Renal pelvis (tissue), 4 donors: ENCODE measurements around the gene DUOXA1. TPM values are rescaled to one million over a fixed set of nuclear protein-coding genes. Genes with fewer than 3 reads are reported as not detected.

Experiments
- DNase-seq: peaks from one replicate; pipeline ENCODE4 v3.0.0-alpha.2; 2013
- polyA plus RNA-seq, 3 donors: library from polyadenylated mRNA; unstranded; fragments of 120-200 nt; gene quantifications; one replicate each; pipeline ENCODE4 v1.2.1, GENCODE V29; 2013; ENCODE audit not compliant: insufficient read length in 3 of 3

DUOXA1 gene
- polyA plus RNA-seq, 3 donors = 0.21 to 0.33 (median 0.25) TPM

DNA sequence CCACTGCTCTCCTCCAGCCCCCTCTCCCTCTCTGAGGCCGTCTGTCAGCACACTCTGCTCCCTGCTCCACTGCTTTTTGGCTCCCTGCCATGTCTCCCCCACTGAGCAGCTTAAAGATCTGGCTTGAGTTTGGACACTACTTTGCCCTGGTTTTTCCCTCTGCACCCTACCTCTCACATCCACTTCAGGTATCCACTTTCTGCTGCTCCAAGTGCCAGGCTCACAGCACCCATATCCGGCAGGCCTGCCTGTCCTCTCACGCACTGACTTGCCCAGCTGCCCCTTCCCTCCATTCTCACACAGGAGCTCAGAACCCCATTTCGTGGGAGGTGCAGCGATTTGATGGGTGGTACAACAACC lies 3.9 kb upstream of the DUOXA1 start:
- no peak for DNase-seq

DNA sequence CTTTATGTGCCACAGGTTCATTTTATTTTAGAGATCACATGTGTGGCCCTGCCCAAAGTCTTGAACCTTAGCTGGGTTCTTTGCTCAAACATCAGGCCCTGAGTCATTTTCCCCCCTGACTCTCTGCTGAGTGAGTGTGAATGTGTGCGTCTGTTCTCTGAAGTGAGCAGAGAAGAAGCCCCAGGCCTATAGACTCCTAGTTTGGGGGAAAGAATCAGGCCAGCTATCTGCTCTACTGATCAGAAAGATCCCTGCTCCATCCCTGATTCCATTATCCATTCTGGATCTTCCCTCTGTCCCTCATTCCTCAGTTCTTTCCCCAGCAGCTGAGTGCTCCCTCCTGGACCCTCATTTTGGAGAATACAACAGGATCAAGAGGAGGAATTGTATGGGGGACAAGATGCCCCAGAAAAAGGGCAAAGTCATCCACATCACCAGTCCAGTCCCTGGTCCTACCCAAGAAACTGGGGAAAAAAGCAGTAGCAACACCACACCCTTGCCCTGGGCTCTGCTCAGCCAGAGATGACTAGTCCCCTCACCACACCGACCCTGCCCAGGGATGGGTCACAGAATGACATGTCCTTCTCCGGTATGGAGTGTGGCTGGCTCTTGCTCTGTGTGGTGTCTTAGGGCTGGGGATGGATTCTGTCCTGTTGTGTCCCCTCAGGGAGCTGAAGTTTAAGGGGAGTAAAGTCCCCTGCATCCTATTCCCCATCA lies 3.3 kb upstream of the DUOXA1 start:
- DNase-seq = no peak

DNA sequence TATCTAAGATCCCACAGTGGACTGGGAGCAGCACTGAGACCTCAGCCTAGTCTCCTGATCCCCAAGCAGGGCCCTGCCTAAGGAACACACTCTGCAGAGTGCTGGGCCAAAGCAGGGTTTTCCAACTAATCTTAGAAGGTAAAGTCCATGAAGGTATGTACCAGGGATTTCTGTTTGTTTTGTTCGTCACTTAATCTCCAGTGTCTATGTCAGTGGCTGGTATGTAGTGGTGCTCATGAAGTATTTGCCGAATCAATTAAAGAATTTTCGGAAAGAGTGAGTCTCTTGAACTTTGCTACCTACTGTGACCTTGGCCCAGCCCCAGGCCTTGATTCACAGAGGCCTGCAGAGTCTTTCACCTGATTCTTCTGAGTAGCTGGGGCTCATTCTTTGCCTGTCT lies 1.8 kb upstream of the DUOXA1 start:
- no peak for DNase-seq

DNA sequence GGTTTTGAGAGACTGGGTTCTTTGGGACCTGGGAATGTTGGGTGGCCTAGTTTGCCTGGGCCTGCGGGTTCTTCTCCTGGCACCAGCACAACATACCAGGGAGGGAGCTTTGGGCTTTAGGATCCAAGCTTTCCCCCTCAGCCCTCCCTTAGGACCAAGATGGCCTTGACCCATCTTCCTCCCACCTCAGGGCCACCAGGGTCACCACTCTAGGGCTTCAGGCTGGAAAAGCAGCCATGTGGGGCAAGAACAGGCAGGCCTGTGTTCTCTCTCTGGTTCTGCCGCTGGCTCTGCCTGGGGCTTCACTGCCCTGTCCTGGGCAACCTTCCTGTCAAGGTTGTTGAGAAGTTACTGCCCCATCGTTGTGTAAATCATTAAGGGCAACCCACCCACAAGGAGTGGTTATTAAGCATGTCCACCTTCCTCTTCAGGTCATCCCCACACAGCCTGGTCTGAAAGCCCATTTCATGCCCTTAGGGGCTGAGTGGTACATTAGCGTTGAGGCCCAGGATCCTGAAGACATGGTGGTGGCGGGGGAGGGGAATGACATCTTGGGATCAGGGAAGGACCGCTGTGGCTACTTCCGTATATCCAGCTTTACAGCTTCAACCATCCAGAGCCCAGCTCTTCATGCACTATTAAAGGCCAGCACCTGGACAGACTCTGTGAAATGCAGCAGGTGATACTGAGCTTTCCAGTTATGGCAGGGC lies 767 bp upstream of the DUOXA1 start:
- DNase-seq = no peak

DNA sequence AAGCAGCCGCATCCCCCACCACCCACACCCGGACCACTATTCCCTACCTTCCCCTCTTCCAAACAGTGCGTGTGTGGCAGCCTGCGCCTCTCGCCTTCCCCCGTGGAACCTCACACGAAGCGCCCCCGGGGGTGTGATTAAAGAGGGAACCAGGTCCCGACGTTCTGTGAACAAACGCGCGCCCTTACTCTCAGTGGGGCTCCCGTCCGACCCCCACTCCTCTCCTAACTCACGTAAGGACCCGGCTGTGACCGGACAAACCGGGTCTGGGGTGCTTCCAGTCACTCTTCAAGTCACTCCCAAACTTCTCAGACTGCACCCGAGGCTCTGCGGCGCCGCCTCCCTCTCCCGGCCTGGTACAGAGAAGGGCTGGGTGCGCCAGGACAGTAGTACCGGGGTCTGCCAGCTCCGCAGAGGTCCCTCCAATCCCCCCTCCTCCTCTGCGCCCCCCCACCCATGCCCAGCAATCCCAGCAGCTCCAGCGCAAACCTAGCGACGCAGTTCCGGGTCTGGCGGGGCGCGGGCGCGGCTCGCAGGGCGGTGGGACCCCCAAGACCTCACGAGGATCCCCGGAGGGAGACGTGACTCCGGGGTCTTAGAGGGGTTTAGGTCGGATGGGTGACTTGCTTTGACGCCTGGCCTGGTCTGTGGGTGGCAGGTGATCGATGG lies 574 bp downstream of the DUOXA1 start:
- DNase-seq = no peak

DNA sequence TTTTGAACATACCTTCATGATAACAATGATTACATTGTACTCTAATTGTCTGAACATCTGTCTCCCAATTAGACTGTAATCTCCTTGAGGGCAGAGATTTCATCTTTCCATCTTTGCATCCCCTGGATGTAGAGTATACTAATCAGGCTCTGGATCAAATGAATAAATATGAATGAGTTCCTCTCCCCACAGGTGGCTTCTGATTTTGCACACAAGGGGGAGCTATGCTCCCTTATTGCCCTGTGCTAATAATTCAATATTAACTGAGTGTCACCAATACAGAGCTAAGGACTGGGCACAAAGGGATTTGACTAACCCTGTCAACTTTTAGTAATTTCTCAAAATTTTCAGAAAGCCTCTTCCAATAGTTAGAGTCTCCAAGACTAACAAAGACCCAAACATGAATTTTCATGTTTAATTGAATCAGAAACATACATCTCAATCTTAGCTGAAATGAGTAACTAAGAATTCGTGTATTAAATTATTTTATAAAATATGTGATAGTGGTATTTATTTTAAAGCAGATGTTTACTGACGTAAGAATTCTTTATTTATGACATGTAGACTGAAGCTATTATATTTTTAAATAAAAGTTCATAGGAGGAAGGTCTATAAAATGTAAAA lies 3.0 kb downstream of the DUOXA1 start:
- no peak for DNase-seq

DNA sequence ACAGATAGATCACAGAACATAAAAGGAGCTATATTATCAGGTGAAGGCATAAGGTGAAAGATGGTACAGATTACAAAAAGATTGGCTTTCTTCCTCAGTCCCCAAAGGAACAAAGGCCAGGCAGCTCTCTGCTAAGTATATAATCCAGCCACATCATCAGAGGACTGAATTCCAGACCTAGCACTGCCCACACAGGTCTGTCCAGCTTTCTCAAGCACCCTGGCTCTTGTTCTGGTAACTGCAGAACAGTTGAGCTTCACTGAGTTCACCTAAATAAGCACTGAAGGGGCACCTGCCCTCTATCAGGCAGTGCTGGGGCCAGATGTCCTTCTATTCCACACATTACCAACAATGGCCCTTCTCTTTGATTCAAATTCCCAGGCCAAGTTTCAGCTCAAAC lies 6.3 kb downstream of the DUOXA1 start:
- DNase-seq = no peak

DNA sequence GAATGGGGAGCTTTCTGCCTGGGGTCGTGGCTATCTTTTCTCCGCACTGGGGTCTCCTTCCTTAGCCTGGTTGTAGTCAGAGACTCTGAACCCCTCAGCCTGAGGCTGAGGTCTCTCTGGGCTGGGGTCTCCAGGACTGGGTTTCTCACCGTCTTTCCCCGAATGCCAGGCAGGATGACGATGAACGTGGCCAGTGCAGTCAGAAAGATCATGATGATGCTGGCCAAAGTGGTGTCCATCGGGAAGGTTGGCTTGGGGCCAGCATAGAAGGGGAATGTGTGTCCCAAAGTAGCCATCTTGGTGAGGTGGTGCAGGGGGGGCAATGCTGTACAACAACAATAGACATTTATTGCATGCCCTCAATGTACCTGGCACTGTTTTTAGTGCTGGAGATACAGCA lies 7.0 kb downstream of the DUOXA1 start:
- DNase-seq = no peak

DNA sequence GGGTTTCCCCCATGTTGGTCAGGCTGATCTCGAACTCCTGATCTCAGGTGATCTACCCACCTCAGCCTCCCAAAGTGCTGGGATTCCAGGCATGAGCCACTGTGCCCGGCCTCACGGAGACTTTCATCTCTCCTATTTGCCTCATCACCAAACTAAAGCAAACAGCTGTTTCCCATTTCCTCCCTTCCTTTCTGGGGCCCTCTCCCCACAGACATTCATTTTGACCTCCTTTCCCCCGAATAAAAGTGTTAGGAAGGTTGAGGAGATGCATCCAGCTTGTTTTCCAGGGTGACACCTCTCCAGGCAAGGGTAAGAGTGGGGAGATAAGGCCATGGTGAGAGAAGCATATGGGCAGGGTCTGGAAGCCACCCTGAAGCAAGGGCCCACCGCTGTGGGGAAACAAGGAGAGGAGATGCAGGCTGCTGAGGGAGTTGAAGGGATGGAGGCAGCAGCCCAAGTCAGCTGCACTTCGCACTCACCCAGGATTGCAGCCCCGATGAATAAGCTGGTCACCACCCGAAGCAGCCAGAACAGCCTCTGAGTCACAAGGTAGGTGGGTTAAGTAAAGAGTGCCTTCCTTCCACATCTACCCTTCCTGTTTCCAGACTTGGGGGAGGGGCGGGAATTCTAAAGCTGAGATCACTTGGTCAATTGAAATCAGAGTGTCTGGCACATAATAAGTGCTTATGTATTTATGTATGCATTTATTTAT lies 7.8 kb downstream of the DUOXA1 start:
- no peak for DNase-seq

DNA sequence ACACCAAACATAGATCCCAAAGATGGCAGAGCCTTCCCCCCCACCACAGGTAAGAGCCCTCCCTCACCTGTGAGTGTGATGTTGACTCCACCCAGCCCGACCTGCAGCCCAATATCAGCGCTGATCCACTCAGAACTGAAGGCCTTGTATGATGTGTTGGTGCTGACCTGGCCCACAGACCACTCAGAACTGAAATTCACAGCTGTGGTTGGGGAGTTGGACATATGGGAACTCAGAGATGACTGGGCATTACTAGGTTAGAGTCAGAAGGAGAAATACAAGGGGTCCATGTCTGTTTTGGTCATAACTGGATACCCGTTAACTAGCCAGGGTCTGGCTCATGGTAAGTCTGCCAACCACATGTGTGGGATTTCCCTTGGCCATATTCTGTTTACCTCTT lies 8.7 kb downstream of the DUOXA1 start:
- DNase-seq = no peak

DNA sequence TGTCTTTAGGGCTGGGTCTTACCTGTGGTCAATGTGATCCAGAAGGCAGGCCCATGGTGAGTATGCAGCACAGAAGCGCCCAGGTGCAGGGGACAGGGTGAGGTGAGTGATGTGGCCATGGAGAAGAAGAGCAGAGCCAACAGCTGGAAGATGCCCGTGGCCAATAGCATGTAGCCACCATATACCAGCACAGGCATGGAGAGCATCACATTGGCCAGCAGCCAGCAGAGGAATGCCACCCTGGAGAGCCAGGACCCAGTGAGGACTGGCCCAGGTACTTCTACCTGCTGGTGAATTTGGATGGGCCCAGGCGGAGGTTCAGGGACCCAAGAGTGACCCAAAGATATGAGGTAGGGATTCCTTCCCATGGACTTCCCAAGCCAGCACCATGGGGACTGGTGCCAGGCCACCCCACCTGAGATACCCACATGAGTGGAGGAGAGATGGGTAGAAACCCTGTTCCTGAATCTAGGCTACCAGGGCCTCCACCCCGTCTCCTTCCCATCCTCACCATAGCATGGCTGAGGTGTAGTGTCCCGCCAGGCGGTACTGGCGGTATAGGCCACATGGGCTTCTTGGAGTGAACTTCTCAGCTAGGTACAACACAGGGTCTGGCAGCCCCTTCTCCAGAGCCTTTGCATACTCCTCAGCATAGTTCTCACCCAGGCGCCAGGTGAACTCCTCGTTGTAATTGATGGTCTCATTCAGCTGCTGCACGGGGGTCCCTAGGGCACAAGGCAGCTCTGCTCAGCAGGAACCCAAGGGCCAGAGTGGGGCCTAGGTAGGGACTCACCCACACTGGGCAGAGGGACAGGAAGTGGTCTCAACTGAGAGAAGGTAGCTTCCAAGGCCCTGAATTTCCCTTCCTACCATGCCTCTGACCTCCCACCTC lies 9.4 kb downstream of the DUOXA1 start:
- DNase-seq = no peak

DNA sequence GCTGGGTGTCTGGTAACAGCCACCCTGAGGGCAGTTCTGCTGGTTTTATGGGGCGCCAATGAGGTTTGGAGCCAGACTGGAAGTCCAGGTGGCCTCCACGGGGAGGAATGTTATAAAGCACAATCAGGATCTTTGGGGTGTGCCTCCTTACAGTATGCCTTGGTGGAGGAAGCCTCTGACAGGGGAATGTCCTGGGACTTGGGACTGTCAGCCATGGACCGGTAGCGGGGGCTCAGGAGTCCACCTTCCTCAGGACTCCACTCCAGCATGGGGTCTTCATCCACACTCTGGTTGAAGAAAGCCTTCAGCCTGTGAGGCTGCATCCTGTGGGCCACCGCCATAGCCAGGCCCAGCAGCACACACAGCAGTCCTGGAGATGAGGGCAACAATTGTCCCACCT lies 10.7 kb downstream of the DUOXA1 start:
- no peak for DNase-seq

DNA sequence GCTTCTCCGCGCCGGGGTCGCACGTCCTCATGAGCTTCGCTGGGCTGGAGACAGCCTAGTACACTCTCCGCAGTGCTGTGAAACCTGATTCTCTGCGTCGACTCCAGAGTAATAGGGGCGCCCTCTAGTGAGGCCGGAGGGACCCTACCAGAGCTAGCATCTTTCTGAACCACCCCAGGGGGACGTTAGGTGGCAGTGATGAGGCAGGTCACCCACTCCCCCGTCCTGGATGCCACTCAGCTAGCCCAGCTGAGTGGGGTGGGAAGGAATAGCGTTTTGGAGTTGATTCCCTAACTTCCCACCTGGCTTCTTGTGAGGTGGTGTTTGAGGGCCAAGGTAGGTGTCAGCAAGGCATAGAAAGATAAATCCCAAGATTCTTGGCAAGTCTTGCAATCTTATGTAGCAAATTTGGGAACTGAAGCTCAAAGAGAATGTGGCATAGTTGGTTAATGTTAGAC lies 11.5 kb downstream of the DUOXA1 start:
- peak; percentile 95 for DNase-seq

DNA sequence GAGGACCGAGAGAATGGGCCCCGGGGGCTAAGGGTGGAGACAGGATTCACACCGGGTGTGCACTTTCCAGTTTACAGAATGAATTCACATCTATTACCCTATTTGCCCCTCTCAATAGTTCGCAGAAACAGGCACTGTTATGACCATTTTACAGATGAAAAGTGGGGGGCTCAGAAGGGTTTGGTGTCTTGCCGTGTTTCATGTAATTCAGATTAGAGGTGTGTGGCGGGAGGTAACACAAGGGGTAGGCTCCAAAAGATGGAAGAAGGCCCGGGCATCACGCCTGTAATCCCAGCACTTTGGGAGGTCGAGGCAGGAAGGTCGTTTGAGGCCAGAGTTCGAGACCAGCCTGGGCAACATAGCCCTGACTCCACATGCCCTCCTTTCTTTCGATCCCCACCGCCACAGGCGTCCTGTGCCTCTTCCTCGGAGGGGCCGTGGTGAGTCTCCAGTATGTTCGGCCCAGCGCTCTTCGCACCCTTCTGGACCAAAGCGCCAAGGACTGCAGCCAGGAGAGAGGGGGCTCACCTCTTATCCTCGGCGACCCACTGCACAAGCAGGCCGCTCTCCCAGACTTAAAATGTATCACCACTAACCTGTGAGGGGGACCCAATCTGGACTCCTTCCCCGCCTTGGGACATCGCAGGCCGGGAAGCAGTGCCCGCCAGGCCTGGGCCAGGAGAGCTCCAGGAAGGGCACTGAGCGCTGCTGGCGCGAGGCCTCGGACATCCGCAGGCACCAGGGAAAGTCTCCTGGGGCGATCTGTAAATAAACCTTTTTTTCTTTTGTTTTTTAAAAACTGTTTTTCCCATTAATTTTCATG lies 12.2 kb downstream of the DUOXA1 start:
- DNase-seq = no peak

DNA sequence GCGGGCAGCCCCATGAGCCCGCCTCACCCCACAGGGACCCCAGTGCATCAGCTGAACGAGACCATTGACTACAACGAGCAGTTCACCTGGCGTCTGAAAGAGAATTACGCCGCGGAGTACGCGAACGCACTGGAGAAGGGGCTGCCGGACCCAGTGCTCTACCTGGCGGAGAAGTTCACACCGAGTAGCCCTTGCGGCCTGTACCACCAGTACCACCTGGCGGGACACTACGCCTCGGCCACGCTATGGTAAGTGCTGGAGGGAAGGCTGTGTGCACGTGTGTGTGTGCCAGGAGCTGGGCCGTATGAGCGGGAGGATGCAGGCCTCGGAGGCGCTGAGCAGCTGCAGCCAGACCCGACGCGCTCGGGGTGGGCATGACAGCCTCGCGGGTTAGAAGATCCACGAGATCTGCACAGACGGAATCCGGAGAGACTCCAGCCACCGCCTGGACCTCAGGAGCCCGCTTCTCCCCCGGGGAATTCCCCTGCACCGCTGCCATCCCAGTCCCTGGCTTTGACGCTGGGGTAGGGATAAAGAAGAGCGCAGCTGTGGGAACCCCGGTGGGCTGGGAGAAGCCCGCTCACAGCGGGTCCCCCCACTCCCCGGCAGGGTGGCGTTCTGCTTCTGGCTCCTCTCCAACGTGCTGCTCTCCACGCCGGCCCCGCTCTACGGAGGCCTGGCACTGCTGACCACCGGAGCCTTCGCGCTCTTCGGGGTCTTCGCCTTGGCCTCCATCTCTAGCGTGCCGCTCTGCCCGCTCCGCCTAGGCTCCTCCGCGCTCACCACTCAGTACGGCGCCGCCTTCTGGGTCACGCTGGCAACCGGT lies 13.0 kb downstream of the DUOXA1 start:
- no peak for DNase-seq

DNA sequence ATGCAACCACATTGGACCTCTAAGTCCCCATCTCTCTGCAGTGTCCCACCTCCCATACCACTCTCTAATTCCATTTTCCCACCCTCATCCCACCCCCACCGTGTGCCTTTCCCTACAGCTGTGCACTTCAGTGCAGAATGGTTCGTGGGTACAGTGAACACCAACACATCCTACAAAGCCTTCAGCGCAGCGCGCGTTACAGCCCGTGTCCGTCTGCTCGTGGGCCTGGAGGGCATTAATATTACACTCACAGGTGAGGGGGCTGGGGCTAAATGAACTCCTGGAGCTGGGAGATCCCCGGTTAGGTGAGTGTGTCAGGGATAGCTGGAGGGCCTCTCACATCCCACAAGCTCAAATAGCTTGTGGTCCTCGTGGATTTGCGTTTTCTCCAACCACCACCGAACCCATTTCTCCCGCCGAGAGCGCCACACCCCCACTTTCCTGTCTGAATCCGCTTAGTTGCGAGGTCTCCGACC lies 13.6 kb downstream of the DUOXA1 start:
- DNase-seq = no peak

DNA sequence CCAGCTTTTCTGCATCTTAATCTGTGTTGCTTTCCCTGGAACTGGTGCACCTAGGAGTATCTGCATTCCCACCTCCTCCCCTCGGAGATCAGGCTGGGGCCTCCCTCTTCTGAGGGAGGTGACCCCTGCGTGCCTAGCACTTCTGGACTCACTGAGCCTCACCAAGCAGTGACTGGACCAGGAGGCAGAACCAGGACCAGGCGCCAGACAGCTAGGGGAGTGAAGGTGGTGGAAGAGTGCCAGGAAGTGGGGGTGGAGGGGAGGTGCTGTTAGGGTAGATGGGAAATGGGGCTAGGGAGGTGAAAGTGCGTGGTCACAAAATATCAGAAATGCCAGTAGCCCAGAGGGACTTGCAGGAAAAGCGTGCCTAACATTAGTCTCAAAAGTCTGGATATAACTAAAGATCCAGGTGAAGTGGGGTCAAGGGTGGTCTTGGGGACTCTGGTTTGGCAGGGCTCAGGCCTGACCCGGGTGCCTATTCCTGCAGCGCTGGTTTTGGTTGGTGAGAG lies 14.3 kb downstream of the DUOXA1 start:
- DNase-seq = no peak

DNA sequence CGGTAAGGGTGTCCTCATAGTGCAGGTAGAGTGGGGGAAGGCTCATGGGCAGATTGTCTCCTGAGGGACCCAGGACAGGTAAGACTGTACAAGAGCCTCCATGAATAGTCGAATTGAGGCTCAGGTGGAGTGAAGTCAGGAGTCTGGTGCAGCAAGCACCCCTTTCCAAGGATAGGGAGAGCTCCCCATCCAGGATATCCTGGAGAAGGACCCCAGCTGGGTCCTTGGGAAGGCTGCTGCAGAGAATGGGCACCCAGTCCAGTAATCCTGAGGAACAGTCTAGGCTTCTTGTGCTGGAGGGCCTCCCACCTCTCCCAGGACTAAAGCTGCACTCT lies 15.0 kb downstream of the DUOXA1 start:
- no peak for DNase-seq
